Ovary (tissue), 3 donors: ENCODE results near the gene DSCAML1.

Experiments
- CTCF ChIP-seq, 3 donors: fragments of 450-650 bp in 2 of 3; fragments of 200-600 bp in 1 of 3; IDR thresholded peaks; one replicate each; pipeline versions ENCODE4 v1.5.1 to v1.8.0; 2016 to 2022; ENCODE audit warnings: antibody characterized with exemption in 3 of 3, mild to moderate bottlenecking in 1 of 3
- POLR2A ChIP-seq: fragments of 450-650 bp; IDR thresholded peaks from one replicate; pipeline ENCODE4 v1.6.1; 2017; ENCODE audit warnings: antibody characterized with exemption, mild to moderate bottlenecking, moderate library complexity
- donor health status: DM: no; HTN: no; CAD: no.

- TF ChIP-seq CTCF (IDR thresholded peaks at IDR 0.05) (no peak), POLR2A (no peak)
Measured at GRCh38 chr11:117670924-117671323, 126.1 kb downstream of the DSCAML1 start.
